Transverse colon (tissue), 3 donors: ENCODE measurements around the gene URGCP.

Experiments used
- EP300 ChIP-seq: sonication (generic); formaldehyde crosslinking; IDR thresholded peaks from one replicate; pipeline ENCODE4 v1.6.1; 2017; ENCODE audit warnings: antibody characterized with exemption, low read depth
- POLR2A ChIP-seq: fragments of 450-650 bp; IDR thresholded peaks from one replicate; pipeline ENCODE4 v1.6.1; 2016; ENCODE audit warnings: antibody characterized with exemption, mild to moderate bottlenecking, moderate library complexity
- TF ChIP-seq, protein P1 (sequence below), 5 experiments: fragments of 200-600 bp in 3 of 5; fragments of 450-650 bp in 2 of 5; sonication (generic) in 3 of 5; IDR thresholded peaks; 1 replicate in 2 of 5; 2 replicates in 3 of 5; pipeline ENCODE4 v1.5.1; 2016 to 2017; ENCODE audit warnings: antibody characterized with exemption in 5 of 5, inconsistent platforms in 3 of 5, mild to moderate bottlenecking in 2 of 5, moderate library complexity in 1 of 5

DNA sequence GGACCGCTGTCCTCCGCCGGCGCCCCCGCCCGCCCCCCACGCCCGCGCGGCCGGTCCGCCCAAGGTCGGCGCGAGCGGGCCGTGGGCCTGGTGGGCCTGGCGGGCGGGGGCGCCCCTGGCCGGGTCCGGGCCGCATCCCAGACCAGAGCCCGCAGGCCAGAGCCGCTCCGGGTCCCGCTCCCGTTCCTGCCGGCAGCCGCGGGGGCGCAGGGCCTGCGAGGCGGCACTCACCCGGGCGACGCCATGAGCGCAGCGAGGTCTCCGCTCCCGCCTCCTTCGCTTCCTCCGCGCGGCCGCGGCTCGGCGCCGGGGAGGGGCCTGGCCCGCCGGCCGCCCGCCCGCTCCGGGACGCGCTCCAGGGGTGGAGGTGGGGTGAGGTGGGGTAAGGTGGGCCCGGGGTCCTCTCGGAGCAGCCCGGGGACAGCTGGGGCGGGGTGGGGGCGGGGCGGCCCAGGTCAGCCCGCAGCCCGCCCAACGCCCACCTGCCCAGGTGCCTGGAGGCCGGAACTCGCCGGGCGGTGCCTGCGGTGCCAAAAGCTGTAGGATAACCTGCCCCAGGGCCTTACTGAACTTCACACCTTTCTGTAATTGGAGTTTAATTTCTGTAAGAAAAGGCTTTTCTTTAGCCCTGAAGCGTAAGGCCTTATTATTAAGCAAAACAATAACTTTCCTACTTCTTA is at the start of gene URGCP:
- TF ChIP-seq, protein P1, sequence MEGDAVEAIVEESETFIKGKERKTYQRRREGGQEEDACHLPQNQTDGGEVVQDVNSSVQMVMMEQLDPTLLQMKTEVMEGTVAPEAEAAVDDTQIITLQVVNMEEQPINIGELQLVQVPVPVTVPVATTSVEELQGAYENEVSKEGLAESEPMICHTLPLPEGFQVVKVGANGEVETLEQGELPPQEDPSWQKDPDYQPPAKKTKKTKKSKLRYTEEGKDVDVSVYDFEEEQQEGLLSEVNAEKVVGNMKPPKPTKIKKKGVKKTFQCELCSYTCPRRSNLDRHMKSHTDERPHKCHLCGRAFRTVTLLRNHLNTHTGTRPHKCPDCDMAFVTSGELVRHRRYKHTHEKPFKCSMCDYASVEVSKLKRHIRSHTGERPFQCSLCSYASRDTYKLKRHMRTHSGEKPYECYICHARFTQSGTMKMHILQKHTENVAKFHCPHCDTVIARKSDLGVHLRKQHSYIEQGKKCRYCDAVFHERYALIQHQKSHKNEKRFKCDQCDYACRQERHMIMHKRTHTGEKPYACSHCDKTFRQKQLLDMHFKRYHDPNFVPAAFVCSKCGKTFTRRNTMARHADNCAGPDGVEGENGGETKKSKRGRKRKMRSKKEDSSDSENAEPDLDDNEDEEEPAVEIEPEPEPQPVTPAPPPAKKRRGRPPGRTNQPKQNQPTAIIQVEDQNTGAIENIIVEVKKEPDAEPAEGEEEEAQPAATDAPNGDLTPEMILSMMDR (IDR thresholded peaks at IDR 0.05) = no peak
- TF ChIP-seq POLR2A = no peak
- no peak for TF ChIP-seq EP300
